ENCODE results near the gene SMARCB1.

SMARCB1 gene

DNA sequence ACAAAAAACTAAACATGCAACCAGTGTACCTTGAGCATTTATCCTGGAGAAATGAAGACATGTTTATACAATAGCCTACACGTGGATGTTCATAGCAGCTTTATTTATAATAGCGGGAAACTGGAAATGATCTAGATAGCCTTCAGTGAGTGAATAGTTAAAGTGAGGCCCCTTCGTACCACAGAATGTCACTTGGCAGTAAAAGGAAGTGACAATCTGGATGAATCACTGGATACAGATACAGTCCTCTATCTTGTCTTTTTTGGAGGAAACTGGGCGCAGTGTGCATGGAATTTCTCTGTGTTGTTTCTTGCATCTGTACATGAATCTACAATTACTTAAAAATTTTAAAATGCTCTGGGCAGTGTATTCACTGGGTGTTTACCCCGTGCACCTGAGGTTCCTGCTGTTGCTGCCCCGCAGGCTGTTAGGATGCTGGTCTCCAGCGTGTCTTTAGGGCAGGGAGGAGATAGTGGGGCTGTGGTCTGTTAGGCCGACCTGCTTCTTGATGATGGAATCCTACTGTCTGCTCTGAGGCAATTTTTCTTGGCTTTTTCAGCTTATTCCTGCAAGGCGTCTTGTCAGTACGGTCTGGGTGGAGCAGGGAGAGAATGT is 28.9 kb downstream of the SMARCB1 start:
- no peak for FAIRE-seq
- no peak for TF ChIP-seq SPI1 (IDR thresholded peaks at IDR 0.05; ENCODE audit: low read depth, low read length)
- DNase-seq (ENCODE audit: insufficient read length, low spot score), result no peak

DNA sequence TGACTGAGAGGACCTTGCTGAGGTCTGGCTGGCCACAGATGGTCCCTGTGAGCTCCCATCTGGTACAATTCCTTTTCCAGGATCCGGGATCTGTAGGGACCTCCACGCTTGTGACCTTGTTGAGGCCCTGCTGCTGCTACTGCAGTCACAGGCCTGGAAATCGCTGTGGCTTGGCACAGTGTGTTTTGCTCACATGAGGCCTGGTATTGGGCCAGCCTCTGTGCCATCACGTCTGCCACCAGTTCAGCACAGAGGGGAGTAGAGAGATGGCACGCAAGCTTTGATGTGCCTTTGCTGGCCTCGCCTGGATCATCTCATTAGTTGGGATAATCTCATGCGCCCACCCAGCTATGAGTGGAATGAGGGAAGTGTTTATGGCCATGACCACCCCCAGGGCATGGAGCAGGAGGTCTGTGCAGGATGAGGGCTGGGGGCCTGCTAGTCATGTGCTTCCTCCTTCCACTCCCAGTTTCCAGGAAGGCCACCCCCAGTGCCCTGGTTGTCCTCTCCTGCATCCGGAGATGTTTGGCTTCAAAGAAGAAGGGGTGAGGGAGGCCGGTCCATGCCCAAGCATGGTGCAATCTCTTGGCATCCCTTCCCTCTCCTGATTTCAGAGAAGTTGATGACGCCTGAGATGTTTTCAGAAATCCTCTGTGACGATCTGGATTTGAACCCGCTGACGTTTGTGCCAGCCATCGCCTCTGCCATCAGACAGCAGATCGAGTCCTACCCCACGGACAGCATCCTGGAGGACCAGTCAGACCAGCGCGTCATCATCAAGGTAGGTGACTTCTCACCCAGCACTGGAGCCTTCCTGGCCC is 29.6 kb downstream of the SMARCB1 start:
- DNase-seq (ENCODE audit: insufficient read length, low spot score), result no peak
- TF ChIP-seq PAX5 (IDR thresholded peaks at IDR 0.05; ENCODE audit: insufficient read depth, low read length, severe bottlenecking) (no peak), SPI1 (IDR thresholded peaks at IDR 0.05; ENCODE audit: low read depth, low read length) (no peak), POLR2AphosphoS5 (IDR thresholded peaks at IDR 0.05; ENCODE audit: low read depth, low read length) (no peak), POLR2A (IDR thresholded peaks at IDR 0.05; ENCODE audit: low read depth, low read length) (no peak), TAF1 (IDR thresholded peaks at IDR 0.05; ENCODE audit: low read depth, low read length) (no peak), POU2F2 (IDR thresholded peaks at IDR 0.05; ENCODE audit: low read depth, low read length) (no peak)
- no peak for FAIRE-seq

DNA sequence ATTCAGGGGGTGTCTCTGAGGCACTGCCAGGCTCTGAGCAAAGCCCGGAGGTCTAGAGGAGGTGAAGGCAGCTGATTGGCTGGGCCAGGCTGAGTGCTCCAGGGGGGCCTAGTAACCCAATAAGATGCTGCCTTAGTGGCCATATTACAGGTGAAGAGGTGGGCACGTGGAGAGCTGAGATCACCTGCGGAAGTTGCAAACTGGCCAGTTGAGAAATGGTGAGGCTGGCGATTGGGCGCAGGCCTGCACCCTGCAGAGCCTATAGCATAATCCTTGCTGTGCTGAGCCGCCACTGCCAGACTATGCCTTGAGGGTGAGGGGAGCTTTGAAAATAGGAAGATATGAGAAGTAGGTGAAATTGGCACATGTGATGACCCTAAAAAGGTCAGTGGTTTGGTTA is 30.4 kb downstream of the SMARCB1 start:
- no peak for FAIRE-seq
- TF ChIP-seq TAF1 (IDR thresholded peaks at IDR 0.05; ENCODE audit: low read depth, low read length) (no peak), PAX5 (IDR thresholded peaks at IDR 0.05; ENCODE audit: insufficient read depth, low read length, severe bottlenecking) (no peak), POLR2AphosphoS5 (IDR thresholded peaks at IDR 0.05; ENCODE audit: low read depth, low read length) (no peak), POLR2A (IDR thresholded peaks at IDR 0.05; ENCODE audit: low read depth, low read length) (no peak)
- DNase-seq (ENCODE audit: insufficient read length, low spot score), result no peak

GRCh38 chr22:23818541-23818940 is 31.8 kb downstream of the SMARCB1 start:
- FAIRE-seq (no peak), DNase-seq (ENCODE audit: insufficient read length, low spot score) (no peak)
- TF ChIP-seq PAX5 (IDR thresholded peaks at IDR 0.05; ENCODE audit: insufficient read depth, low read length, severe bottlenecking) (no peak), SPI1 (IDR thresholded peaks at IDR 0.05; ENCODE audit: low read depth, low read length) (no peak), POU2F2 (IDR thresholded peaks at IDR 0.05; ENCODE audit: low read depth, low read length) (no peak), POLR2AphosphoS5 (IDR thresholded peaks at IDR 0.05; ENCODE audit: low read depth, low read length) (no peak), TAF1 (IDR thresholded peaks at IDR 0.05; ENCODE audit: low read depth, low read length) (no peak), POLR2A (IDR thresholded peaks at IDR 0.05; ENCODE audit: low read depth, low read length) (no peak)

DNA sequence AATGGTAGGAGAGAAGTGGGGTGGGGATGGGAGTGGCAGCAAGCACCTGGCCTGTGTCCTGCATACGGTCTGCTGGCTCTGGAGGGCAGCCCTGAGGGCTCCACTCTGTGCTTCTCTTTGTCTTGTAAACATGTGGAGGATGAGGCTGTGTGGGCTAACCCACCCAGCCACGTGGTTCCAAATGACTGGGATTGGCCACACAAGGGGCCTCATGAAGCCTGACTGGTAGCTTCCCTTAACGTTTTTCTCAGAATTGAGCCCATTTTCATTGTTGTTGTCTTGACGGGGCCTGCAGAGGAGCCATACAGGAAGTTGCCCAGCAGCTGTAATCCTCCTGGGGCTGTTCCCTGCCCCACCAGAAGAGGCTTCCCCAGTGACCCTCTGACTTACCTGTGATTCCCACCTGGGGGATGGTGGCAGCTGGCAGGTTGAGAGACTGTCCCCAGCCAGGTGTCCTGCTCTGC is 34.0 kb downstream of the SMARCB1 start:
- no peak for DNase-seq (ENCODE audit: insufficient read length, low spot score)
- peak; percentile 71 for FAIRE-seq
- TF ChIP-seq POU2F2 (IDR thresholded peaks at IDR 0.05; ENCODE audit: low read depth, low read length), result no peak
- no peak for TF ChIP-seq POLR2A (IDR thresholded peaks at IDR 0.05; ENCODE audit: low read depth, low read length)
- TF ChIP-seq PAX5 (IDR thresholded peaks at IDR 0.05; ENCODE audit: insufficient read depth, low read length, severe bottlenecking), result no peak
- TF ChIP-seq SPI1 (IDR thresholded peaks at IDR 0.05; ENCODE audit: low read depth, low read length), result no peak
- TF ChIP-seq POLR2AphosphoS5 (IDR thresholded peaks at IDR 0.05; ENCODE audit: low read depth, low read length), result no peak
- TF ChIP-seq TAF1 (IDR thresholded peaks at IDR 0.05; ENCODE audit: low read depth, low read length), result no peak

DNA sequence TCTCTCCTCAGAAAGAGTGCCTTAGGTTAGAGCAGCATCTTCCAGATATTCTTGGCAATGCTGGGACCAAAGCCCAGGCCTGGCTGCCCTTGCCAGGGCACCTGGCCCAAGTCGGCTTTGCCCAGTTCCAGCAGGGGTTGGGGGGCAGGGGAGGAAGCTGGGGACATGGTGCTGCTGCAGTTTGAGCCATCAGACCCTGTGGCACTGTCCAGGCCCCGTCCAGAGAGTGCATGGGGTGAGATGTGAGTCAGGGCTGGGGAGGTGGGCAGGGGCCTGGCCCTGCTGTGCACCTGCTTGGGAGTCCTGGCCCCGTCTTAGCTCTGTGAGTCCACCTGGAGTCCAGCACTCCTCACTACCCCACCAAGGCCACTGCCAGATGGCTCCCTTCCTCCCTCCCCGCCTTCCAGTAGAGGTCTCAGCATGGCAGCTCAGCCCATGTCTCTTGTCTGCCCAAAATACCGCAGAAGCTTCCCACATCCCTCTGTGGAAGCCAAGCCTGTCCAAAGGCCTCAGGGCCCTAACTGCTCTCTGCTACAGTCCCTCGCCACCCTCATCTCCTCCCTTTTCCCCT is 35.4 kb downstream of the SMARCB1 start:
- no peak for FAIRE-seq
- TF ChIP-seq TAF1 (IDR thresholded peaks at IDR 0.05; ENCODE audit: low read depth, low read length) (no peak), POLR2A (IDR thresholded peaks at IDR 0.05; ENCODE audit: low read depth, low read length) (no peak), SPI1 (IDR thresholded peaks at IDR 0.05; ENCODE audit: low read depth, low read length) (no peak), POLR2AphosphoS5 (IDR thresholded peaks at IDR 0.05; ENCODE audit: low read depth, low read length) (no peak), POU2F2 (IDR thresholded peaks at IDR 0.05; ENCODE audit: low read depth, low read length) (no peak), PAX5 (IDR thresholded peaks at IDR 0.05; ENCODE audit: insufficient read depth, low read length, severe bottlenecking) (no peak)
- no peak for DNase-seq (ENCODE audit: insufficient read length, low spot score)

- no peak for TF ChIP-seq POU2F2 (IDR thresholded peaks at IDR 0.05; ENCODE audit: low read depth, low read length)
- no peak for TF ChIP-seq POLR2AphosphoS5 (IDR thresholded peaks at IDR 0.05; ENCODE audit: low read depth, low read length)
- TF ChIP-seq PAX5 (IDR thresholded peaks at IDR 0.05; ENCODE audit: insufficient read depth, low read length, severe bottlenecking), result no peak
- no peak for TF ChIP-seq POLR2A (IDR thresholded peaks at IDR 0.05; ENCODE audit: low read depth, low read length)
- TF ChIP-seq TAF1 (IDR thresholded peaks at IDR 0.05; ENCODE audit: low read depth, low read length), result no peak
- no peak for TF ChIP-seq SPI1 (IDR thresholded peaks at IDR 0.05; ENCODE audit: low read depth, low read length)
- FAIRE-seq, result no peak
- no peak for DNase-seq (ENCODE audit: insufficient read length, low spot score)
Observed at GRCh38 chr22:23823331-23823791, 36.6 kb downstream of the SMARCB1 start.

DNA sequence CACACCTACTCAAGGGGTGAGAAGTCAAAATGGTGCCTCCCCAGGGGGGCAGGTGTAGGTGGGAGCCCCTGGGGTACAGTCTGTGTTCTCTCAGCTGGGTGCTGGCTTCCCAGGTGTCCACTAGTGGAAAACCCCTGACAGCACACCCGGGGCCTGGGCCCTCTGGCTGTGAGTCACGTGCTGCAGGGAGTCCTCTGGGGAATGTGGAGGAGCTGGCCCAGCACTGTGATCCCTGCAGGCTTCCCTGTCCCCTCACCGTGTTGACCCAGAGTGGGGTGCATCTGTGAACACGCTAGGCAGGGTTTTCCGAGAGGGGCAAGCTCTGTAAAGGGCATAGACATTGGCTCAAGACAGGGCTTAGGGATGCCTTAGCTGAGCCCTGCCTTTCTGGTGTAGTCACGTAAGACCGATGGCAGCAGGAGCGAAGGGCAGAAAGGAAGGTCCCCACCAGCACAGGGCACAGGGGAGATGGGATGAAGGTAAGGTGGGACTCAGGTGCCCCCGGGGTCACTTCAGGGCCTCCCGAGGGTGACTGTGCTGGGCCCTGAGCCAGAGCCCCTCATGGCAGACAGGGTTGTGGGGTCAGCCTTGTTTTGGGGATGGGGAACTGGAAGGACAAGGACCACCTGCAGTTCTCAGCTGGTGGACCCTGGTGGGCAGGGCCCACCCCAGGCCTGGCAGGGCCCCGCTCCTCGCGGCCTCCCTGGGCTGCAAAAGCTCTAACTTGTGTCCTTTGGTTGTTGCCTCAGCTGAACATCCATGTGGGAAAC is 37.9 kb downstream of the SMARCB1 start:
- DNase-seq (ENCODE audit: insufficient read length, low spot score) (no peak), FAIRE-seq (no peak)
- TF ChIP-seq SPI1 (IDR thresholded peaks at IDR 0.05; ENCODE audit: low read depth, low read length), result no peak

GRCh38 chr22:23825246-23825905 is 38.6 kb downstream of the SMARCB1 start:
- DNase-seq (ENCODE audit: insufficient read length, low spot score), result no peak
- FAIRE-seq, result no peak
- no peak for TF ChIP-seq SPI1 (IDR thresholded peaks at IDR 0.05; ENCODE audit: low read depth, low read length)
- TF ChIP-seq POLR2AphosphoS5 (IDR thresholded peaks at IDR 0.05; ENCODE audit: low read depth, low read length), result no peak
- TF ChIP-seq PAX5 (IDR thresholded peaks at IDR 0.05; ENCODE audit: insufficient read depth, low read length, severe bottlenecking), result no peak
- no peak for TF ChIP-seq POLR2A (IDR thresholded peaks at IDR 0.05; ENCODE audit: low read depth, low read length)
- no peak for TF ChIP-seq POU2F2 (IDR thresholded peaks at IDR 0.05; ENCODE audit: low read depth, low read length)
- no peak for TF ChIP-seq TAF1 (IDR thresholded peaks at IDR 0.05; ENCODE audit: low read depth, low read length)
